Urothelium cell line (cell line): ENCODE measurements around the gene TRAF3IP3.

Source experiments
- DNase-seq: peaks from one replicate; pipeline ENCODE4 v3.0.0; 2011; ENCODE audit warnings: low spot score, mixed read lengths
- FAIRE-seq: peaks from 2 replicates; lab custom pipeline; 2011; peaks lifted over from hg19 to GRCh38; lab: Jason Lieb, UNC

The TRAF3IP3 gene

GRCh38 chr1:209755926-209756614, at the start of gene TRAF3IP3:
Gene TRAF3IP3, plus strand, starts transcription at chr1:209756053. Its CDS starts 3,987 bp downstream, at chr1:209760040.
- no peak for FAIRE-seq
- DNase-seq = no peak

- no peak for FAIRE-seq
These were observed 49.2 kb upstream of the TRAF3IP3 start for GRCh38 chr1:209706622-209707021.

DNA sequence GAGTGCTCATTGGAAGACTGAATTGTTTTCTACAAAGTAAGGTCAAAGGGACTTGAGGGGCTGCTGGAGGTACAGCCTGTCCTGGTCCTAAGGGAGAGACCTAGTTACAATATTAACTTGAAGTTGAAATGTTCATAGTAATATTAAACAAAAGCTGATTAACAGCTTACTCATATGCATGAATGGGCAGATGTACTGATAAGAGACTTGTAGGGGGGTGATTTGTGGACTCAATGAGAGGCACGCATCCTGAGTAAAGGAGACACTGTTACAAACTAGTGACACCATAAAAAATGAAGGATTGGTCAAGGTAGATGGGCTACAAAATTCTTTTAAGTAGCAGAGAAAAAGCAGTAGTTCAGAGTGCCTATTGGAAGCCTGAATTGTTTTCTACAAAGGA, 48.5 kb upstream of the TRAF3IP3 start:
- no peak for FAIRE-seq

More at GRCh38 chr1:209706622-209707021, 49.2 kb upstream of the TRAF3IP3 start:
- no peak for DNase-seq

DNA sequence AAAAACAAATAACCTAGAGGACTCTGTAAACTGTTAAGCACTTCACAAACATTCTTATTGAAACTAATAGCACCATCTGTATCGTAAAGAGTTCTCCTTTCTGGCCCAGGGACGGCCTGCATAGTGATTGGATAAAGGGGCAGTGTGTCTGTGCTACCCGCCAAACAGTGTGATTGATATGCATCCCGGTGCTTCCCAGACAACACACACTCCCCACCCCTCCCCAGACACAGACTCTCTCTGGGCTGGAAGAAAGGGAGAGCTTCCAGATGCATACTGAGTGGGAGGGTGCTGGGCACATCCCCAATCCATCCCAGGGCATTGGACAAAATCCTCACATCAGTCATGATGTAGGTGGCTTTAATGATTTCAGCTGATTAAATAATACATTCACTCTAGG, 47.6 kb upstream of the TRAF3IP3 start:
- no peak for FAIRE-seq

More for the DNA sequence above, 48.5 kb upstream of the TRAF3IP3 start:
- DNase-seq = no peak

GRCh38 chr1:209710093-209710492, 45.8 kb upstream of the TRAF3IP3 start:
- DNase-seq = no peak
- FAIRE-seq = no peak

More for the DNA sequence above, 47.6 kb upstream of the TRAF3IP3 start:
- DNase-seq = no peak

DNA sequence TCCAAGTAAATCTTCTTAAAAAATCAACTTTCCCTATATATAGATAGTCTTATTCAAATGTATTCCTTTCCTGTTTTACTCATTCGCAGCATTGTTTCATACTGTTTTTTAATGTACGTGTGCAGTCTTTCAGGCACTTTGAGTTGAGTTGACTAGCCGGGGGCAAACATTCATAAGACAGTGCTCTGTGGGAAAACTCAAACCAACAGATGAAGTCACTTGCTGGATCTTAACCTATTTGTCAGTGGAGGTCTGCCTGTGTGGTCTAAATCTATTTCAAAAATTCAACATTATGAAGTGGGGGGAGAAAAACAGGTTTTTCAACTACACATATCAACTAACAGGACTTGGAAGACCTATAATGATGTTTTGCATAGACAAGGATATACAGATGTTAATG, 45.0 kb upstream of the TRAF3IP3 start:
- DNase-seq = no peak
- no peak for FAIRE-seq

DNA sequence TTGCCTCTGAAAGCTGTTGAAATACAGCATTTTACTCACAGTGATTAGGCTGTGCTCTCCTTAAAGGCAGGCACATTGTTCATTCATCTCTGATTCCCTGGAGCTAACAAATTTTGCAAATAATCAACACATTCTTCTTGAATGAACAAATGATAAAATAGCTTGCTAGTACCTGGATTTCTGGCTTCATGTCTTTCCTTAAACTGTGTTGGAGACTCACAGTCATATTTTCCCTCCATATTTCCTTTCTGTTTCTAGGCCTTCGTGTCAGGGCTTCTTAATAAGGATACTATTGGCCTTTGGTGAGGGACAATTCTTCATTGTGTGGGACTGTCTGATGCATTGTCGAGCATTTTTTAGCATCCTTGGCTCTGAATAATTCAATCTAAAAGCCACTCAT, 41.5 kb upstream of the TRAF3IP3 start:
- DNase-seq = no peak
- no peak for FAIRE-seq

- FAIRE-seq (no peak), DNase-seq (no peak)
These were observed 40.5 kb upstream of the TRAF3IP3 start for GRCh38 chr1:209715314-209715713.

DNA sequence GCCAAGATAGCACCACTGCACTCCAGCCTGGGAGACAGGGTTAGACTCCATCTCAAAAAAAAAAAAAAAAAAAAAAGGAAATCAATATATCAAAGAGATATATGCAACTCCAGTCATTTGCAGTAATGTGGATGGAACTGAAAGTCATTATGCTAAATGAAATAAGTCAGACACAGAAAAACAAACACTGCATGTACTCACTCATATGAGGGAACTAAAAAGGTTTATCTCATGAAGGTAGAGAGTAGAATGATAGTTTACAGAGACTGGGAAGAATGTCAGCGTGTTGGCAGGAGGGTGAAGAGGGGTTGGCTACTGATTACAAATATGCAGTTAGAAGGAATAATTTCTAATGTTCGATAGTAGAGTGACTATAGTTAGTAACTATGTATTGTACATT, 38.0 kb upstream of the TRAF3IP3 start:
- no peak for DNase-seq
- FAIRE-seq = no peak

DNA sequence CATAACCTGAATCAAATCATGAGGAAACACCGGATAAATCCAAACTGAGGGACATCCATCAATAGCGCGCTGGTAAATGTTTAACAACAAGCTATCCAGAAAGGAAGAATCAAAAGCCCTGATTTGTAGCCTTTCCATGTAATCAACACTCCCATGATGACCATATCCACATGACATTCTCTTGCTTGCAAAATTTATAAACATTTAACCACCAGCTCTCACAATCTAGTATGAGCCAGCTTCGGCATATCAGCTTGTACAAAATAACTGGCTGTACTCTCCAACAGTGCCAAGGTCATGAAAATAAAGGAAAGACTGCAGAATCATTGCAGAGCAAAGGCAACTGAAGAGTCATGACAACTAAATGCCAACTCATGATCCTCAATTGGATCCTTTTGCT, 35.5 kb upstream of the TRAF3IP3 start:
- no peak for DNase-seq
- FAIRE-seq = no peak

- DNase-seq = no peak
- no peak for FAIRE-seq
These were observed 35.0 kb upstream of the TRAF3IP3 start for GRCh38 chr1:209720826-209721225.

- DNase-seq = no peak
- no peak for FAIRE-seq
These were observed 34.5 kb upstream of the TRAF3IP3 start for GRCh38 chr1:209721323-209721722.

DNA sequence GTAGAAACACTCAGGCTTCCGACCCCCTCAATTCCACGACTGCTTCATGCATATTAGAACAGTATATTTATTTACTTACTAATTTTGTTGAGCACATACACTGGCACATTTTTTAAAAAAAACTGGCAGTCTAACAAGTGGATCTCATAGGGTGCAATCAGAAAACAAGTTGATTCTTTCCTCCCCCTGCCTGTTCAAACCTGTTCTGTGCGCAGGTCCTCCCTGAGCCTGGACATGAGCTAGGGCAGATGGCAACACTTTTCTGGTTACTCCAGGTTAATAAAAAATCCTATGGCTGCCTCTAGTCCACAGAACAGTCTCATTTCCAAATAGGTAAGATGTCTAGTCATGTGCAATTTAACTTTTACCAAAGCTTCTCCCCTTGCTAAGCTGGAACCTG, 32.6 kb upstream of the TRAF3IP3 start:
- FAIRE-seq (no peak), DNase-seq (no peak)

GRCh38 chr1:209723756-209724693, 31.8 kb upstream of the TRAF3IP3 start:
- DNase-seq = no peak
- FAIRE-seq = no peak

DNA sequence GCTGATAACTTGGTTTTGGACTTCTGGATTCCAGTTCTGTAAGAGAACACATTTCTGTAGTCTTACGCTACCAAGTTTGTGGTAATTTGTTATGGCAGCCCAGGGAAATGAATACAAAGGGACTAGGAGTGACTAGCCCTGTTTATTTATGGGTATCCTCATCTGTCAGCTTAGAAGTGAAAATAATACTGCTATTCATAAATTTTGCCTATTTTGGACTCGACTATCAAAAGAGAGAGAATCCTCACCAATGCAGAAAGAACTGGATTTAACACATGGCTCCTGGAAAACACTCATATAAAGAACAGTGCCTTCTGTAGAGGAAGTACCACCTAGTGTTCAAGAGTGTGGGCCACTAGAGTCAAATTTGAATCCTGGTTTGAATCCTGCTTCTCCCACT, 28.6 kb upstream of the TRAF3IP3 start:
- FAIRE-seq (no peak), DNase-seq (no peak)

- FAIRE-seq = no peak
- no peak for DNase-seq
These were observed 28.1 kb upstream of the TRAF3IP3 start for GRCh38 chr1:209727785-209728184.

GRCh38 chr1:209728466-209728865, 27.4 kb upstream of the TRAF3IP3 start:
- DNase-seq (no peak), FAIRE-seq (no peak)

DNA sequence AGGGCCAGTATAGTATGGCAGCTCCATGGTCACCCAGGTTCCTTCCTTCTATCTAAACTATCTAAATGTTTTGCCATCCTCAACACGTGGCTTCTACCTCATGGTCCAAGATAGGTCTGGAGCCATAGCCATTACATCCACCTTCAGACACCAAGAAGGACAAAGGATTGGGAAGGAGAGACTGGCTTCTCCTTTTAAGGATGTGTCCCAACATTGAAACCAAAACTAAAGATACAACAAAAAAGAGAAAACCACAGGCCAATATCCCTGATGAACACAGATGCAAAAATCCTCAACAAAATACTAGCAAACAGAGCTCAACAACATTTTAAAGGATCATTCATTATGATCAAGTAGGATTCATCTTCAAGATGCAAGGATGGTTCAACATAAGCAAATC, 26.4 kb upstream of the TRAF3IP3 start:
- DNase-seq (no peak), FAIRE-seq (no peak)

- DNase-seq (no peak), FAIRE-seq (no peak)
These were observed 23.1 kb upstream of the TRAF3IP3 start for GRCh38 chr1:209732725-209733124.

DNA sequence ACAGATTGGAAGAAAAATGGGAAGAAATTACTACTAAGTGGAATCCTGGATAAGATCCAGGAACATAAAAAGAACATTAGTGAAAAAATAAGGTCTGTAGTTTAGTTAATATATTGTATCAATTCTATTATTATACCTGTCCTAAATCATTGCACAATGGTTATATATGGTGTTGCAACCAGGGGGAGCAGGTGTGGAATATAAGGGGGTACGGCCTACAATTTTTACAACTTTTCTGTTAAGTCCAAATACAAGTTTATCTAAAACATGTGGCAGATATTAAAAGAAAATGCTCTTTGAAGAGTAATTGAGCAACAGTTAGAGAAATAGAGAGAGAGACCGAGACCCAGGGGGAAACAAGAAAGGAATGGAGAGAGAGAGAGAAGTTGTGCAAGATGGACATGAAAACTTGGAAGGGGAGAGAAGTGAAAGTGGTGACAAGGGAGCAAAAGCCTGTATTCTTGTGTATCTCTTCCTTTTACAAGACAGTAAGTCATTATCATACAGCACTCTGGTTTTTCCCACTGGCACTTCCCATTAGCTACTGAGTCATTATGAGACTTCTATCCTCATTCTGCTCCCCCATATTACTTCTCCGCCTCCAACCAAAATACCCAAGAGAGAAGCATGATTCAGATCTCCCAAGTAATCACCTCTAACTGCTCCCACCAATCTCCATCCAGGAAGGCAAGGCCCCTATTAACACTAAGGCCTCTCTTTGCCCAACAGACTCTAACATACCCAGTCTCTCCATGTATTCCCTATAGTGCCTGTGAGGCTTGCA, 22.3 kb upstream of the TRAF3IP3 start:
- DNase-seq = no peak
- no peak for FAIRE-seq

DNA sequence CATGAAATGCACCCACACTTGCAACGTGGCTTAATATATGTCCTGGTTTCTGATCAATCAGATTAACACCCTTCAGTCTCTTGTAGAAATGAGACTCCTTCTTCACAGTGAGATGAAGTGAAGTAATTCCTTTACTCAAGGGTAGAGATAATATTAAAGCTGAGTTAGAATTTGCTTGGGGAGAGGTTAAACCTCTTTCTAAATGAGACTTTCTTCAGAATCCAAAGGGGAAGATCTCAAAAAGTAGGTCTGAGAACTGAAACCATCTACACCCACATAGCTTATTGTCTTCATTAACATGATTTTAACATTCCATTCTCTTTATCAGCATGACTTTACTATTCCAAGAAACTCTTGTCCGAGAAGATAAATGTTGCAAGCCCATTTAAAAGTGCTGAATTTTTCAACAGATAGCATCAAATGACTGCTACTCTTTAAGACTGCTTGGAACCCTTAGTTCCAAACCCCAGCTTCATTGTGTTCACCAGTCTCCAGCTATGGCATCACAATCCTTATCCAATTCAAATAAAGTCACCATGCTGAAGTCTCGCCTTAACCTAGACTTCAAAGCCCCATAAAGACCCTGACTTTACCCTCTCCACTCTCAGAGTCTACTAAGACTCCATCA, 19.2 kb upstream of the TRAF3IP3 start:
- FAIRE-seq (no peak), DNase-seq (no peak)
